ENCODE results near the gene SRRD.

The SRRD gene

DNA sequence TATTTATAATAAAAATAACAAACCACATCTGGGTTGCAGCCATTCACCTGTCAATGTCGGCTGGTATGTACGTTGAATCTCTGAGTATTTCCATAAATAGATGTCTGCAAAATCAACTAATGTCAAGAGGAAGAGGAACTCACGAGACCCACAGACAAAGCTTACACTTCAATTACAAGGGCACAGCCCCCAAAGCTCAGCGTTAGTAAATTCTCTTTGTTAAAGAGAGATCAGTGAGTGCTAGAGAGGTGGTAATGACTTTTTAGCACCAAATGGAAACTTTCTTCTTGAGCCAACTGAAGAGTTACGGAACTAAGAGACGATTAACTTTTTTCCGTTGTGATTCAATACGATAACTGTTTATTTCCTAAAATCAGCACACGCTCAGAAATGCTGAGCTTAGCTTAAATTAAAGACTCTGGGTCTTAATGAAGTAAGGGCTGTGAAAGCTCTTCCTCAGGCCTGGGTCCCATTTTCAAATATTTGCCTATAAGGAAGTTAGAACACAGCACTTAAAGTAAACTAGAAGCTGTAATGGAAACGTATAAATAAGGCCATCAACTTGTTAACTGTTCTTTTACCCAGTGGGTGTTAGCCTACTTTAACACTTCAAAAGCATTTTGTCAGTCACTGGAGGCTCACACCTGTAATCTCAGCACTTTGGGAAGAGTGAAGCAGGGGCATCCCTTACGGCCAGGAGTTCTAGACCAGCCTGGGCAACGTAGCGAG lies 51.4 kb downstream of the SRRD start:
- H3K9ac ChIP-seq (ENCODE audit: insufficient read length, low read depth): no peak overlapping the region
- H3K9me3 ChIP-seq (ENCODE audit: insufficient read depth, low read length): no peaks in the 10 kb centered on the region
- H3K4me1 ChIP-seq (ENCODE audit: insufficient read depth, insufficient read length): no peaks in the 10 kb centered on the region
- H3K27me3 ChIP-seq (ENCODE audit: insufficient read depth, insufficient read length): no peaks in the 10 kb centered on the region
- DNase-seq (ENCODE audit: low read depth, low spot score): no peak
- TF ChIP-seq SUZ12 (IDR thresholded peaks at IDR 0.05; ENCODE audit: extremely low read depth, insufficient read depth, insufficient read length): no peak
- no peak for TF ChIP-seq ZNF274 (IDR thresholded peaks at IDR 0.05; ENCODE audit: low read depth, low read length)
- TF ChIP-seq YY1 (IDR thresholded peaks at IDR 0.05; ENCODE audit: insufficient read depth, insufficient read length): no peak
- peaks cover 52% of the 10 kb centered on the region for H3K36me3 ChIP-seq (ENCODE audit: insufficient read depth, insufficient read length, low read length)
- no peak overlapping the region for H3K4me3 ChIP-seq (ENCODE audit: insufficient read length, low read depth)

DNA sequence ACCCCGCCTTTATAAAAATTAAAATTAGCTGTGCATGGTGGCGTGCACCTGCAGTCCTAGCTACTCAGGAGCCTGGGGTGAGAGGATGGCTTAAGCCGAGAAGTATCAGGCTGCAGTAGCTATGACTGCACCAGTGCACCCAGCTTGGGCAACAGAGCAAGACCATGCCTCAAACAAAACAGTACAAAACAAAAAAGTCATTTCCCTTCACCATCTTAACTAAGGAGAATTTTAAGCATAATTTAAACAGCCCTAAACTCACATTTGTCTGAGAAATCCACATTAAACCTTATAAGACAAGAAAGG lies 51.9 kb downstream of the SRRD start:
- DNase-seq (ENCODE audit: low read depth, low spot score): no peak
- H3K9ac ChIP-seq (ENCODE audit: insufficient read length, low read depth): no peak overlapping the region
- no peaks in the 10 kb centered on the region for H3K27me3 ChIP-seq (ENCODE audit: insufficient read depth, insufficient read length)
- H3K4me3 ChIP-seq (ENCODE audit: insufficient read length, low read depth): no peak overlapping the region
- H3K36me3 ChIP-seq (ENCODE audit: insufficient read depth, insufficient read length, low read length): peaks cover 55% of the 10 kb centered on the region
- no peaks in the 10 kb centered on the region for H3K4me1 ChIP-seq (ENCODE audit: insufficient read depth, insufficient read length)
- H3K9me3 ChIP-seq (ENCODE audit: insufficient read depth, low read length): no peaks in the 10 kb centered on the region
- TF ChIP-seq YY1 (IDR thresholded peaks at IDR 0.05; ENCODE audit: insufficient read depth, insufficient read length) (no peak), ZNF274 (IDR thresholded peaks at IDR 0.05; ENCODE audit: low read depth, low read length) (no peak), SUZ12 (IDR thresholded peaks at IDR 0.05; ENCODE audit: extremely low read depth, insufficient read depth, insufficient read length) (no peak)

DNA sequence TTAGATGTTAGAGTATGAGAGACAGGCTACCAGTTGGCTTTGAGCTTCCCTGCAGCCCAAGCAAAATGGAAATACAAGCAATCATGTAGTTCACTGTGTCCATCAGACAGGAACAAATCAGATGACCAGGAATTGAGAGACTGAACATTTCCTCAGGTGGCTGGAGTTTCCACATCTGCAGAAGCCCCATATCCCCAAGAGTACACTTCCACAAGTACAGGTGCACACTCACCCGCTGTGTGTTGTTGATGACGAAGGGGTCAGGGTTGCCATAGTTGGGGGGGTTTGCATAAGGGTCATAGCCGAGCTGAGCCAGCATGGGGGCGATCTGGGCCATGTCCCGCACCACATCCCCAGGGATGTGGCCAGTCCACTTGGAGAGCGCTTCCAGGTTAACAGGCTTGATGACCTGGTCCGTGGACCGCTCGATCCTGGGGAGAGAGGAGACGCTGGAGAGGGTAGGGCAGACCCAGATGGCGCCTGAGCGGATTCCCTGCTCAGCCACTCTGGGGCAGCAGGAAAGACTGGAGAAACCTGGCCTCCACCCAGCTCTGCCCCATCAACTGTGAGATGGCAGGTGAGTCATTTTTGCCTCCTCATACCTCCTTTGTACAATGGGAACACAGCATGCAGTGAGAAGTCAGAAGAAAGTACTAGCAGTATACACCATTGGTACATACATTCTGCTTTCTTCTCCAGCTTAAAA lies 52.5 kb downstream of the SRRD start:
- no peak for DNase-seq (ENCODE audit: low read depth, low spot score)
- Histone ChIP-seq H3K4me1 (ENCODE audit: insufficient read depth, insufficient read length) (no peaks in the 10 kb centered on the region), H3K9me3 (ENCODE audit: insufficient read depth, low read length) (no peaks in the 10 kb centered on the region), H3K4me3 (ENCODE audit: insufficient read length, low read depth) (no peak overlapping the region), H3K27me3 (ENCODE audit: insufficient read depth, insufficient read length) (no peaks in the 10 kb centered on the region), H3K36me3 (ENCODE audit: insufficient read depth, insufficient read length, low read length) (peaks cover 57% of the 10 kb centered on the region), H3K9ac (ENCODE audit: insufficient read length, low read depth) (no peak overlapping the region)
- TF ChIP-seq ZNF274 (IDR thresholded peaks at IDR 0.05; ENCODE audit: low read depth, low read length) (no peak), YY1 (IDR thresholded peaks at IDR 0.05; ENCODE audit: insufficient read depth, insufficient read length) (no peak), SUZ12 (IDR thresholded peaks at IDR 0.05; ENCODE audit: extremely low read depth, insufficient read depth, insufficient read length) (no peak)

DNA sequence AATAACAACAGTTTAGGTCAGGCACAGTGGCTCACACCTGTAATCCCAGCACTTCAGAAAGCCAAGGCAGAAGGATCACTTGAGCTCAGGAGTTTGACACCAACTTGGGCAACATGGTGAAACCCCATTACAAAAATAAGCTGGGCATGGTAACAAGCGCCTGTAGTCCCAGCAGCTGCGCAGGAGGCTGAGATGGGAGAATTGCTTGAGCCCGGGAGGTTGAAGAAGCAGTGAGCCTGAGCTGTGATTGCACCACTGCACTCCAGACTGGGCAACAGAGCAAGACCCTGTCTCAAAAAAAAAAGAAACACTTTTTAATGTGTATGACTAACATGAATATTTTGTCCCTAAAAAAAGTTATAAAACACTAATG lies 53.1 kb downstream of the SRRD start:
- no peak for DNase-seq (ENCODE audit: low read depth, low spot score)
- H3K36me3 ChIP-seq (ENCODE audit: insufficient read depth, insufficient read length, low read length): peaks cover 58% of the 10 kb centered on the region
- TF ChIP-seq YY1 (IDR thresholded peaks at IDR 0.05; ENCODE audit: insufficient read depth, insufficient read length) (no peak), SUZ12 (IDR thresholded peaks at IDR 0.05; ENCODE audit: extremely low read depth, insufficient read depth, insufficient read length) (no peak), ZNF274 (IDR thresholded peaks at IDR 0.05; ENCODE audit: low read depth, low read length) (no peak)
- H3K4me3 ChIP-seq (ENCODE audit: insufficient read length, low read depth): no peak overlapping the region
- H3K9me3 ChIP-seq (ENCODE audit: insufficient read depth, low read length): no peaks in the 10 kb centered on the region
- no peaks in the 10 kb centered on the region for H3K4me1 ChIP-seq (ENCODE audit: insufficient read depth, insufficient read length)
- H3K27me3 ChIP-seq (ENCODE audit: insufficient read depth, insufficient read length): no peaks in the 10 kb centered on the region
- H3K9ac ChIP-seq (ENCODE audit: insufficient read length, low read depth): no peak overlapping the region

DNA sequence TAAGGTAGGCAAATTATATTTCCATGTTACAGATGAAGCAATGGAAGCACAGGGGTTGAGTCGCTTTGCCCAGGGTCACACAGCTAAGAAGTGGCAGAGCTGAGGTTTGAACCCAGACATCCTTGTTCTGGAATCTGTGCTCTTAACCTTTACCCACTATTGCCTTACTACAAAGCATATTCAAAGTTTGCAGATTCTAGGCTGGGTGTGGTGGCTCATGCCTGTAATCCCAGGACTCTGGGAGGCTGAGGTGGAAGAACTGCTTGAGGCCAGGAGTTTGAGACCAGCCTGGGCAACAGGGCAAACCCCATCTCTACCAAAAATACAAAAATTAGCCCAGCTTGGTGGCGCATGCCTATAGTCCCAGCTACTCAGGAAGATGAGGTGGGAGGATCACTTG lies 56.4 kb downstream of the SRRD start:
- H3K36me3 ChIP-seq (ENCODE audit: insufficient read depth, insufficient read length, low read length): peaks cover 55% of the 10 kb centered on the region
- no peaks in the 10 kb centered on the region for H3K4me1 ChIP-seq (ENCODE audit: insufficient read depth, insufficient read length)
- no peaks in the 10 kb centered on the region for H3K9me3 ChIP-seq (ENCODE audit: insufficient read depth, low read length)
- DNase-seq (ENCODE audit: low read depth, low spot score): no peak
- no peaks in the 10 kb centered on the region for H3K27me3 ChIP-seq (ENCODE audit: insufficient read depth, insufficient read length)
- no peak overlapping the region for H3K4me3 ChIP-seq (ENCODE audit: insufficient read length, low read depth)
- H3K9ac ChIP-seq (ENCODE audit: insufficient read length, low read depth): no peak overlapping the region
- TF ChIP-seq ZNF274 (IDR thresholded peaks at IDR 0.05; ENCODE audit: low read depth, low read length) (no peak), YY1 (IDR thresholded peaks at IDR 0.05; ENCODE audit: insufficient read depth, insufficient read length) (no peak), SUZ12 (IDR thresholded peaks at IDR 0.05; ENCODE audit: extremely low read depth, insufficient read depth, insufficient read length) (no peak)

DNA sequence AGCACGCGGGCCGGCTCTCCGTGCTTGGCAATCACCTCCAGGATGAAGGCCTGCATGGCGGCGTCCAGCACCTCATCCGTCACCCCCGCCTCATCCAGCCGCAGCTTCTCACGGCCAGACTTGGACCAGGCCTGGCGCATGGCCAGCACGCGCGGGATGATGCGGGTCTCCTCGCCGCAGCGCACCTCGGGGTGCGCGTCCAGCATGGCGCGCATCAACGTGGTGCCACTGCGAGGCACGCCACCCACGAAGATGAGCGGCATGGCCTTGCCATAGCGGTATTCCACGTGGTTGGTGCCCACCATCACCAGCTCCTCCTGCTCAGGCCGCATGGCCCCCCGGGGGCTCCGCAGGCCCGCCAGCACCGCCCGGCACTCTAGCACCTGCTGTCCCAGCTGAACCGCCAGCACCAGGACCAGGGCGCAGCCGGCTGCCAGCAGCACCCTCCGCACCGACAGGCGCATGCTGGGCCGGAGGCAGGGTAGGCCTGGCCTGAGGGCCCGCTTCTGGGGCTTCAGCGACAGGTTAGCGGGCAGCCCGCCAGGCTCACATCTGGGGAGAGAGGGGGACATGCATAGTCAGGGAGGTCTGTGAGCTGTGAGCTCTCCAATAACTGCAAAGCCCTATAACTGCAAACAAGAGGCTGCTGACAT lies 57.6 kb downstream of the SRRD start:
- Histone ChIP-seq H3K4me3 (ENCODE audit: insufficient read length, low read depth) (no peak overlapping the region), H3K4me1 (ENCODE audit: insufficient read depth, insufficient read length) (no peaks in the 10 kb centered on the region), H3K27me3 (ENCODE audit: insufficient read depth, insufficient read length) (no peaks in the 10 kb centered on the region), H3K36me3 (ENCODE audit: insufficient read depth, insufficient read length, low read length) (peaks cover 45% of the 10 kb centered on the region), H3K9ac (ENCODE audit: insufficient read length, low read depth) (no peak overlapping the region), H3K9me3 (ENCODE audit: insufficient read depth, low read length) (no peaks in the 10 kb centered on the region)
- DNase-seq (ENCODE audit: low read depth, low spot score): no peak
- no peak for TF ChIP-seq ZNF274 (IDR thresholded peaks at IDR 0.05; ENCODE audit: low read depth, low read length)
- TF ChIP-seq SUZ12 (IDR thresholded peaks at IDR 0.05; ENCODE audit: extremely low read depth, insufficient read depth, insufficient read length): no peak
- no peak for TF ChIP-seq YY1 (IDR thresholded peaks at IDR 0.05; ENCODE audit: insufficient read depth, insufficient read length)

DNA sequence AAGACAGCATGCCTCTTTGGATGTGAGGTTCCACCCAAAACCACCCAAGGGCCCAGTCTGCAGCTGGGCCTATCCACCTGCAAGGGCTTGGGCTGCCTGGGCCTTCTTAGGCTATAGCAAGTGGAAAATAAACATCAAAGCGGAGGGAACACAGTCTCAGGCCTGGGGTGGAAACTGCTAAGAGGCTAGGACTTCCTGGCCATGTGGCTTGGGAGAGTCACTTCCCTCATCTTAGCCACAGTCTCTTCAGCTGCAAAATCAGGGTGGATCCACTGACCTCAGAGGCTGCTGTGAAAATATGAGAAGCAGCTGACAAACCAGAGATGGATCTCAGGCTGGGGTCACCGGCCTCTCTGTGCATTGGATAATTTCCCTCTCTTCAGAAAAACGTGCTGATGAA lies 59.2 kb downstream of the SRRD start:
- no peaks in the 10 kb centered on the region for H3K27me3 ChIP-seq (ENCODE audit: insufficient read depth, insufficient read length)
- H3K4me3 ChIP-seq (ENCODE audit: insufficient read length, low read depth): no peak overlapping the region
- no peak for TF ChIP-seq YY1 (IDR thresholded peaks at IDR 0.05; ENCODE audit: insufficient read depth, insufficient read length)
- TF ChIP-seq ZNF274 (IDR thresholded peaks at IDR 0.05; ENCODE audit: low read depth, low read length): no peak
- H3K9me3 ChIP-seq (ENCODE audit: insufficient read depth, low read length): no peaks in the 10 kb centered on the region
- H3K4me1 ChIP-seq (ENCODE audit: insufficient read depth, insufficient read length): no peaks in the 10 kb centered on the region
- H3K9ac ChIP-seq (ENCODE audit: insufficient read length, low read depth): no peak overlapping the region
- peaks cover 40% of the 10 kb centered on the region for H3K36me3 ChIP-seq (ENCODE audit: insufficient read depth, insufficient read length, low read length)
- no peak for DNase-seq (ENCODE audit: low read depth, low spot score)

Data from NT2/D1 (cell line).